Activated CD8-positive, alpha-beta T cell treated with anti-CD3 and anti-CD28 coated beads for 36 hours (primary cell): Measurements from ENCODE around the gene EIF4E1B. TPM values are rescaled to one million over a fixed set of nuclear protein-coding genes. Genes with fewer than 3 reads are reported as not detected.

ENCODE experiments used
- ATAC-seq: fragments of 200-7000 bp; cut with Tn5 transposase; one replicate; pipeline ENCODE4 v1.10.0; 2021; ENCODE audit warnings: mild to moderate bottlenecking, moderate library complexity
- CTCF ChIA-PET: fragments of 350-600 bp; sonication (Branson Sonifier 250); formaldehyde crosslinking; loops from one replicate; lab custom pipeline; 2021; ENCODE audit warnings: antibody characterized with exemption; lab: Charles Lee
- POLR2A ChIA-PET: fragments of 350-600 bp; sonication (Branson Sonifier 250); formaldehyde crosslinking; loops from one replicate; lab custom pipeline; 2021; ENCODE audit warnings: antibody characterized with exemption; lab: Charles Lee
- DNase-seq: peaks from one replicate; pipeline ENCODE4 v3.0.0-alpha.2; 2020
- H3K27ac Mint-ChIP-seq: one replicate; pipeline ENCODE4 v1.8.0; 2021; ENCODE audit warnings: mild to moderate bottlenecking, mixed read lengths
- H3K27me3 Mint-ChIP-seq: one replicate; pipeline ENCODE4 v1.8.0; 2021; ENCODE audit warnings: mixed read lengths
- H3K36me3 Mint-ChIP-seq: one replicate; pipeline ENCODE4 v1.8.0; 2021; ENCODE audit warnings: low read depth, mixed read lengths
- H3K4me1 Mint-ChIP-seq: one replicate; pipeline ENCODE4 v1.8.0; 2021; ENCODE audit warnings: low read depth, mixed read lengths
- H3K4me3 Mint-ChIP-seq: one replicate; pipeline ENCODE4 v1.8.0; 2021; ENCODE audit warnings: mild to moderate bottlenecking, moderate library complexity, mixed read lengths
- H3K9me3 Mint-ChIP-seq: one replicate; pipeline ENCODE4 v1.8.0; 2021; ENCODE audit warnings: mixed read lengths
- CTCF ChIP-seq: fragments of 200-600 bp; IDR thresholded peaks from one replicate; pipeline ENCODE4 v1.8.0; 2022; ENCODE audit warnings: antibody characterized with exemption, mild to moderate bottlenecking
- intact Hi-C: fragments of 100-400 bp; cut with micrococcal nuclease; formaldehyde crosslinking; loops from one replicate; pipeline ENCODE4 v1.10.0; 2022
- total RNA-seq, 2 experiments: library from RNA; stranded (reverse); gene quantifications; one replicate each; pipeline ENCODE4 v1.2.3, GENCODE V29; 2021

EIF4E1B gene
- total RNA-seq, 2 experiments from 2014 or later: not detected

GRCh38 chr5:176664479-176664878 lies 34.0 kb downstream of the EIF4E1B start:
- POLR2A ChIA-PET: interaction anchor here (1.1 kb wide), 1 partner anchor 10 kb away, joined by 3 read pairs; no protein-coding TSS in a partner anchor
- Mint-ChIP-seq H3K4me1 (peaks cover 11% of the 10 kb centered on the region), H3K9me3 (no peaks in the 10 kb centered on the region), H3K27ac (no peak overlapping the region), H3K27me3 (peaks cover 9% of the 10 kb centered on the region), H3K4me3 (no peak overlapping the region), H3K36me3 (no peaks in the 10 kb centered on the region)
- intact Hi-C loops: loop anchor here (5.0 kb wide), 1 partner anchor 293 kb away; no protein-coding TSS in a partner anchor
- no peak for TF ChIP-seq CTCF
- no peak for ATAC-seq
- CTCF ChIA-PET: no interaction called here
- no peak for DNase-seq

GRCh38 chr5:176664886-176665285 lies 34.4 kb downstream of the EIF4E1B start:
- no peak for TF ChIP-seq CTCF
- Mint-ChIP-seq H3K36me3 (no peaks in the 10 kb centered on the region), H3K4me1 (peaks cover 8% of the 10 kb centered on the region), H3K27ac (no peak overlapping the region), H3K27me3 (peaks cover 9% of the 10 kb centered on the region), H3K4me3 (no peak overlapping the region), H3K9me3 (no peaks in the 10 kb centered on the region)
- intact Hi-C loops: loop anchor here (5.0 kb wide), 1 partner anchor 292 kb away; no protein-coding TSS in a partner anchor
- ChIA-PET POLR2A (interaction anchor here (1.1 kb wide), 1 partner anchor 11 kb away, joined by 3 read pairs; no protein-coding TSS in a partner anchor), CTCF (no interaction called here)
- ATAC-seq (no peak), DNase-seq (no peak)

GRCh38 chr5:176665517-176665916 lies 35.0 kb downstream of the EIF4E1B start:
- no peak for DNase-seq
- Mint-ChIP-seq H3K9me3 (no peaks in the 10 kb centered on the region), H3K4me3 (no peak overlapping the region), H3K27ac (no peak overlapping the region), H3K36me3 (no peaks in the 10 kb centered on the region), H3K4me1 (peaks cover 3% of the 10 kb centered on the region), H3K27me3 (peaks cover 9% of the 10 kb centered on the region)
- intact Hi-C loops: no loop called here
- POLR2A ChIA-PET: no interaction called here
- CTCF ChIA-PET: interaction anchor here (1.1 kb wide), 1 partner anchor 8 kb away, joined by 3 read pairs; no protein-coding TSS in a partner anchor
- ATAC-seq: no peak
- no peak for TF ChIP-seq CTCF

GRCh38 chr5:176667637-176668036 lies 37.2 kb downstream of the EIF4E1B start:
- no peak for TF ChIP-seq CTCF
- ChIA-PET POLR2A (no interaction called here), CTCF (interaction anchor here (4.4 kb wide), 1 partner anchor 10 kb away, joined by 15 read pairs; no protein-coding TSS in a partner anchor)
- Mint-ChIP-seq H3K27me3 (peaks cover 17% of the 10 kb centered on the region), H3K36me3 (no peaks in the 10 kb centered on the region), H3K4me3 (no peak overlapping the region), H3K4me1 (no peaks in the 10 kb centered on the region), H3K27ac (no peak overlapping the region), H3K9me3 (no peaks in the 10 kb centered on the region)
- ATAC-seq (no peak), DNase-seq (no peak)
- intact Hi-C loops: no loop called here

GRCh38 chr5:176670449-176670848 lies 40.0 kb downstream of the EIF4E1B start:
- ATAC-seq: no peak
- peaks cover 16% of the 10 kb centered on the region for H3K27me3 Mint-ChIP-seq
- H3K36me3 Mint-ChIP-seq: no peaks in the 10 kb centered on the region
- POLR2A ChIA-PET: interaction anchor here (1.0 kb wide), 1 partner anchor 9 kb away, joined by 3 read pairs; no protein-coding TSS in a partner anchor
- no peak for DNase-seq
- no peak overlapping the region for H3K27ac Mint-ChIP-seq
- no peaks in the 10 kb centered on the region for H3K4me1 Mint-ChIP-seq
- intact Hi-C loops: no loop called here
- TF ChIP-seq CTCF: no peak
- H3K9me3 Mint-ChIP-seq: no peaks in the 10 kb centered on the region
- H3K4me3 Mint-ChIP-seq: no peak overlapping the region
- CTCF ChIA-PET: interaction anchor here (1.4 to 4.4 kb wide), 2 partner anchors 10 to 12 kb away, joined by 4 to 15 read pairs; no protein-coding TSS in a partner anchor
